ENCODE results near the gene ASB18.
A peak's percentile ranks its signal among the peaks of the same experiment; 100 is the strongest.

Gene ASB18

DNA sequence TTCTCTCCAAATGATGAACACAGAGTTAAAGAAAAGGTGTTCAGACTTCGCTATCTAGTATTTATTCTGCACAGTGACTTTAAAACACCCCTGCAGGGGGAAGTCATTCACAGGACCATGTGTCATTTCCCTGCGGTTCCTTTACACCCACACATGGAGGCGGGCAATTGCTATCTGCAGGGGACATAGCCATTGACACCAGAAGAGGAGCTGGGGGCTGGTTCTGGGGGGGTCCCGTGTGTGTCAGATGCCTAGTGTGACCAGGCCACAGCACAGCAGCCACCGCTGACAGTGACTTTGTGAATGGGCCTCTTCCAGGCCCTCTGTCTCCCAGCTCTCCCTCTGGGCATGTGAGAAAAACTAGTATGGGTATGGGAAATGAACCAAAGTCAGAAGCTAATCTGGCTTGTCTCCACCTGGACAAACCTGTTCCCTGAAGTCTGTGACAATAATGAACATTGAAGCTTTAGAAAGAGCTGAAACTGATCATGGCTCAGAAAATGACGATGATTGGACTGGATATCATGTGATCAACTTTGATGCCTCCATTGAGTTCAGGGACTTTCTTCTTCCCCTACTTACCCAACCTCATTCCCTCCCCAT, 88.6 kb downstream of the ASB18 start:
- DNase-seq = no peak

DNA sequence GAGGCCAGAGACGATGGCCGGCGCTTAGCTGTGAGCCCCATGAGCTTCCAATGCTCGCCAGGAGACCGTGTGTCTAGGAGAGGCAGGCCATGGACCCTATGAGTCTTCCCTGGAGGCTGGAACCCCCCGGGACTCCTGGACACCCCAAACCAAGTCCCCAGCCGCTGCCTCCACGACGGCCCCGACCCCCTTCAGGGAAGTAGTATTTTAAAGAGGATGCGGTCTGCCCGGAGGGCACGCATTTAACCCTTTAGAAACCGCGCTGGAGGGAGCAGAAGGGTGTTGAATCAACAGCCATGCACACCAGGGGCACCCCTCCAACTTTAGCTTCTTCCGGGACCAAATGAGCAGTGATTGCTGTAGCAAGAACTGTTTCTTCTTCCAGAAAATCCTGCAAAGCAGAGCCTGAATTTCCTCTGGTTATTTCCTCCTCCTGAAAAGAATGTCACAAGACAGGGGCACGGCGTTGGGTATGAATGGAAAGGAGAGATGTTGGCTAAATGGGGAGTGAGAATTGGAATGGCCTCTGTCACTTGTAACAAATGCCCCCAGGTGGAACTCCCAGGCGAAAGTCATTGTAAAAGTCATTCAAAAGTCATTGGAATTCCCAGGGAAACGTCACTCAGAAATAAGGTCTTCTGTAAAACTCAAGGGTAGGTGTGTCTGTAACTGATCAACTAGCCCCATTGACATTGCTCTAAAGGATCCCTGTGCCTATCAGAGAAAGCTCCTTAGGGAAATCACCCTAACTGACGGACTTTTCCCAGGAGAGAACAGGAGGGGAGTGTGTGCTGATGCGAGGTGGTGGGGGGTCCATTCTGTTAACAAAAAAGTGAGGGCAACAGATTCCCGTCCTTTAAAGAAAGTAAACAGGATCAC, 90.2 kb downstream of the ASB18 start:
- DNase-seq = no peak

DNA sequence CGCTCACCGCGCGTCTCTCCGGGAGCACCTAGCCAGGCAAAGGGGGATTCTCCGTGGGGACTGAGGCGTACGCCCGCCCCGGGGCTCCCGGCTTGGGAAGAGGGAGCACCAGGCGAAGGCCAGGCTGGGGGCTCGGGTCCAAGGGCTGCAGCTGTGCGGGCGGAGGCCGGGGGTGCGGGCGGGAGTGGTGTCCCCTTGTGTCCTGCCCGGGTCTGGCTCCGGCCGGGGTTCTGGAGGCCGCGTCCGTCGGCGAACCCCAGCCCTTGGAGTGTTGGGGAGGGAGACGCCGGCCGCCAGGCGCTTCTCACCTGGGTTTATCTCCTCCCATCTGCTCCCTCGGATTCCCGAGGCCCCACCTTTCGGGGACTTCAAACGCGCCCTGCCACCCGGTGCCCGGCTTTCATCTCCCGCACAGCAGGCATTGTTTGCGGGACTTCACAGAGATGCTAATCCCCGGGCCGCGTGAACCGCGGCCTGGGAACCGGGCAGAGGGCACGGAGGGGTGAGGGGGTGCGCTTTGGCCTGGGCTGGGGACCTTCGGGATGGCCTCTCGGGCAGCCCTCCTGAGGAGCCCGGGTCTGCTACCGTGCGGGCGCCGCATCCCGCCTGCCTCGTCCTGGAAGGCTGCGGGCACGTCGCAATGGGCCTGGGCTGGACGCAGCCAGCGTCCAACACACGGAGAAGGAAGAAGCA, 91.0 kb downstream of the ASB18 start:
- DNase-seq = no peak

DNA sequence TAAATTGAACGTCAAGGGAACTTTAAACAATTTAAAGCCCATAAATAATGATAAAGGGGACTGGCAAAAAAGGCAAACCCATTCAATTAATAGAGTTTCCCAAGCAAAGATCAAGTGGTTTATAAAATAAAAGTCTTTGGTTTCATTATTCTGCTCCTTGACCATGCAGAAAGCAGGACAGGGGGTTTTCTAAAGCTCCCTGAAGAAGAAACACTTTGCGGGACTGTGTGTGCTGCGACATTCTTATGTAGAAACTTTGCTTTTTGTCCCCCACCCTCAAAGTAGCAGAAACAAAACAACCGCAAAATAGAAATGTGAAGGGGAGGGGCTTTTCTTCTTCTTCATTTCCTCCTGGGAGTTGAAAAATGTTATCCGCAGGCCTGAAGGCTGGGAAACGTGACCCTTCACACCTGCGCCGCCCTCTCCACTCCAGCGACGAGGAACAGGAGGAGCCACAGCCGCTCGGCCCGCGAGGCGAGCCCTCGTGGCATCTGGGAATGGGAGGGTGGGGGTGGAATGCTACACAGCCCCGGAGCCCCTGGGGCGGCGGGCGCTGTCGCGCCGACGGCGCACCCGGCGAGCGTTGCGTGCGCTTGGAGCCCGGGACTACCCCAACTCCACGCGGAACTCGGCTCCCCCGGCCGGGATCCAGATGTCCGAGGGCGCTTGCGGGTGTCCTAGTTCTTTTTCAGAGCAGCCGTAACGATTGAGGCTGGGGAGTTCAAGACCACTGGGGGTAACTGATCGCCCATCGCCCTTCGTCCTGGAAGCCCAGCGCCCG, 91.8 kb downstream of the ASB18 start:
- DNase-seq = no peak

DNA sequence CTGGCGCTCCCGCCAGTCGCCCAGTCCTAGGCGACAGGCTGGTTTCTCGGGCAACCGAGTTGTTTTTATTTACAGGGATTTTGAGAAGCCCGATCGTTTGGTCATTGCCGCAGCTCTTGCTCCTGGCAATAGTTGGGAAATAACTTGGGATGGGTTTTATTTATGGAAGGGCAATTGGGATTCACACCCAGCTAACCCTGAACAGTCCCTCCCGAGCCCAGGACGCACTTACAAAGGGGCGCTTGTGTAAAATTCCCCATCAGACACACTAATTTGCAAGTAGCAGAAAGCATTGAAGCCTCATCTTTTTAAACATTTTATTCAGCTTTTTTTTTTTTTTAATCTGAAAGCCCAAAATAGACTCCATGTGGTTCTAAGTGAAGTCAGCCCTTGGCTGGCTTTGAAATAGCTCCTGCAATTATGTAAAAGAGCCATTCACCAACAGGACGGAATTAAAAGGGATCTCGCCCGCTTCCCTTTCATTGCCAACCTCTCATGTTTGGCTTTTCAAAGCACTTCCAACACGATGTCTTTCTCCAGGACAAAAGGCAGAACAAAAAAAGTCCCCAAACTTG, 92.4 kb downstream of the ASB18 start:
- peak in 2 of 51 donors; percentile 47 to 48 for DNase-seq

DNA sequence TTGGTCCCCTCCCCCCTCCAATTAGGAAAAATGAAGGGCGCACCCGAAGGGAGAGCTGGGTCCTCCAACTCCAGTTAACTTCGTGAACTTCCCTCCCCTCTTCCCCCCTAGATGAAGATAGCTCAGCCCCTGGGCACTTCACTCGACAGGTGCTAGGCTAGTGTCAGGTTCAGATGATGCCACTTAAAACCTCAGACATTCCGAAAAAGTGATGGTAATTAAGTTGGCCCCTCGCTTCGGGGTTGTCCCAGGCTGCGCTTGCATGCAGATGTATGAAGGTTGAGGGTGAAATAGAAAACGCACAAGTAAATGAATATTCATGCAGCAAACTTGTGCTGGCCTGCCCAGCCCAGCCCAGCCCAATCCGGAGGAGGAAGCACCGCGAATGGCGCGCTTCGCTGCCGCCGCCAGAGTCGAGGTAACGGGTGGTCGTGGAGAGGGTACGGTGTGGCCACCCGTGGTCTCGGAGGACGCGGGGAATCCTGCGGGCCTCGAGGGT, 93.0 kb downstream of the ASB18 start:
- no peak for DNase-seq

DNA sequence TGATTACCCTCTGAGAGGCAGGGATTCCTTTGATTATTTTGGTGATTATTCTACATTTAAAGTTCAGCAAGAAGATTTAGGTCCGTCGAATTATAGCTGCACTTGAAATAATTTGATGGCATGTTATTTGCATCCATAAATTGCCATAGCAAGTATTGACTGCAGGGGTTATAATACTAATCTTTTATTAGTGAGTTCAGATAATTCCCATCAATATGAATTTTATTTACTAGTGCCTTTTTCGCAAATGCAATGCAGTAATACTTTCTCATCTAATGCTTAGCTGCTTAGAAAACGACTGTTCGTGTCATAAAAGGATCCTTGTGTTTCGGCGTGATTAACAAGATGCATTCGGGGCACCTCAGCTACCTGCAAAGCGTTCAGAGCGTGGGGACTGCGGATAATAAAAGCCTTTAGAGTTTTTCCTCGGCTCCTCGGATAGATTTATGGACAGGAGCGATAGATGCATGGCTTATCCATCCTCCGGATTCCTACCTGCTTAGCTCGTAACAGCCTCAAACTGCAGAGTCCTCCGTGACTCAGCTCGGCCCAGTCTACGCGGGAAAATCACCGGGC, 93.5 kb downstream of the ASB18 start:
- DNase-seq = no peak

DNA sequence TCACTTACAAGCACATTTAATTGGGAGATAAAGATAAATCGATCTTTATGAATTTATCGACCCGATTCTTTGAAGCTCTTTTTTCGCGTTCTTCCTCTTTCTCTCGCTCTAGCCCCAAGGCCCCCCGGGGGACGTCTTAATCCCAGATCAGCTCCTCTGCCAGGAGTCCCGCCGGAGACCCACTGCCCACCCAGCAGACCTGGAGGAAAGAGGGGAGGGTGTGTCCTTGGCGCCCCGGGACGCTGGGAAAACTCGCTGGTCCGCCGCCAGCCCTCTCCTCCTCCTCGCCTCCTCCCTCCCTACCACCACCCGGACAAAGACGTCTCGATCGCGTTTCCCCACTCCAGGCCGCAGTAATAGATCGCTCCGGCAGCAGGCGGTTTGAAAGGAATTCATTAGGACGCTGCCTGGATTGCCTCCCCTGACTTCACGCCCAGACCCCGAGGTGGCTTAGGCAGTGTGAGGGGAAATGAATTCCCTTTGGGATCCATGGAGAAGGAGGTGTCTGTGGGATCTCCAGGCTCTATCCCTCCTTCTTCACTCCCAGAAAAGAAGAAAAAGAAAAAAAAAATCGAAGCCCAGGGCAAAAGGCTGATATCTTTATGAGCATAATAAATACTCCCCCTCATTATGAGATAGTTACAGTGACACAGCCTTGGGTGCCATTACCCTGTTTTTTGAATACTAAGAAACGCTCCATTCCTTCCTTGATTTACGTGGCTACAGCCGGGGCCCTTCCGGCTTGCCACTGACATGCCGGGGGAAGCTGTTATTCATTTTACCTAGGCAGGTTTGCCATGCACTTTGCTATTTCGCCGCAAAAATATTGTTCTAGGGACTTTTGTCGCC, 94.2 kb downstream of the ASB18 start:
- no peak for DNase-seq

DNA sequence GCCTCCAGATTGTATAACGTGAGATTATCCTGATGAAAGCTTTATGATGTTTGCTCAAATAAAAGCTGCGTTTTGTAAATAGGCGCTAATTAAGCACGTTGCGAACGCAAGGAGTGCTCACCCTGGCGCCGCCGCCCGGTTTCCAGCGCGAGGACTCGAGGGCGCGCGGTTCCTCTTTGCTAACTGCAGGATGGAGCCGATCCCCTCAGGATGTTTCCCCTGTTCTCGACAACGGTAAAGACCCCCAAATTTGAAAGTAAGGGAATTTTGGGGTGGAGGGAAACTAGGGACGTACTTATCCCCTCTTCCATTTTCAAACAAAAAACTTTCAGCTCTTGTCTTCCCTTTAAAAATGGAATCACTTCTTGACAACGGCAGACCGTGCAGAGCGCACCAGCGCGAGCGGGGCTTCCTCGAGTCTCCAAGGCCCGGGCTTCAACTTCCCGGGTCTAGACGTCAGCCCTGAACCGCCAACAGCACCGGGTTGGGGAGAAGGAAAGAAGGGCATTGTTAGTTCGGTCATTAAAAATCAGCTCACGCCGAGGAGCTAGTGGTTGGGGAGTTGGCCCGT, 95.0 kb downstream of the ASB18 start:
- peak in 2 of 51 donors; percentile 10 to 29 for DNase-seq

DNA sequence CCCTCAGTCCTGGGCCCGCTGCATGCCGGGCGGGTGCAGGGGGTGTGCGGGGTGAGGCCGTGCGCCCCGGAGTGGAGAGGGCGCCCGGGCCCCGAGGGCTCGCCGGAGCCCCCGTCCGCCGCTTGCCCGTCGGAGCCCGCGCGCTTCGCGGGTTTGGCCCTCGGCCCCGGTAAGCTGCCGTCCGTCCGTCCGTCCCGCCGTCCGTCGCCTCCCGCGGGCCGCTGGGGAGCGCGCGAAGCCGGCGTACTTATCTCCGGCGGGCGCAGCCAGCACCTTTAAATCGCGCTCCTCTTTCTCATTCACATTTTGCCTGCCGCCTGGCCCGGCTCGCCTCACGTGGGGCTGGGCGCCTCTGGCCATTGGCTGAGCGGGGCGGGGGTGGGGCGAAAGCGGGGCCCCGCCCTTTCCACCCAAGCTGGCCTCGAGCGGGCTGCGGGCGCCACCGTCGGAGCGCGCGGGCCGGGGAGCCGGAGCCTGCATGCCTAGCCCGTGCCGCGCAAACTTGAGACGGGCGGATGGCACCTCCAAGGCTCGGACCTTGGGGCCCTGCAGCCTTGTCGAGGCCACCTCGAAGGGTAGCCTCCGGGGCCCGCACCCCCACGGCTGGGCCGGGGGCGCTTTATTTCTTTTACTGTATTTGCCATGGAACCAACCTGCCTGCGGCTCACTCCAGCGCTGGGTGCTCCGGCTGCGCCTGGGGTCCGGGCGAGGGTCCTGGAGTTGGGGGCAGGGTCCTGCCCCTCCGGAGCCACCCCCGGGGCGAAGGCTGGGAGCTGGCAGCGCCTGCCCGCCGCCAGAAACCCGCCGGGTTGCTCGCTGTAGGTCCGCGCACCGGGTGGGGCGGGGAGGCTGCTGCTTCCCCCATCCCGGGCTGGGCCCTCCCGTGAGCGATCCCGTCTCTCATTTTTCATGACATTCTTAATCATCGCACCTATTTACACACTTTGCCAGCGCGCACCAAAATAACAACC, 95.8 kb downstream of the ASB18 start, which contains the start of gene GBX2:
Gene GBX2 (minus strand): TSS at position 277 of the 971 bp plus-strand sequence. CDS start 415 bp downstream, outside the sequence.
- DNase-seq = peak in 13 of 51 donors; percentile 13 to 58 (median 27)

DNA sequence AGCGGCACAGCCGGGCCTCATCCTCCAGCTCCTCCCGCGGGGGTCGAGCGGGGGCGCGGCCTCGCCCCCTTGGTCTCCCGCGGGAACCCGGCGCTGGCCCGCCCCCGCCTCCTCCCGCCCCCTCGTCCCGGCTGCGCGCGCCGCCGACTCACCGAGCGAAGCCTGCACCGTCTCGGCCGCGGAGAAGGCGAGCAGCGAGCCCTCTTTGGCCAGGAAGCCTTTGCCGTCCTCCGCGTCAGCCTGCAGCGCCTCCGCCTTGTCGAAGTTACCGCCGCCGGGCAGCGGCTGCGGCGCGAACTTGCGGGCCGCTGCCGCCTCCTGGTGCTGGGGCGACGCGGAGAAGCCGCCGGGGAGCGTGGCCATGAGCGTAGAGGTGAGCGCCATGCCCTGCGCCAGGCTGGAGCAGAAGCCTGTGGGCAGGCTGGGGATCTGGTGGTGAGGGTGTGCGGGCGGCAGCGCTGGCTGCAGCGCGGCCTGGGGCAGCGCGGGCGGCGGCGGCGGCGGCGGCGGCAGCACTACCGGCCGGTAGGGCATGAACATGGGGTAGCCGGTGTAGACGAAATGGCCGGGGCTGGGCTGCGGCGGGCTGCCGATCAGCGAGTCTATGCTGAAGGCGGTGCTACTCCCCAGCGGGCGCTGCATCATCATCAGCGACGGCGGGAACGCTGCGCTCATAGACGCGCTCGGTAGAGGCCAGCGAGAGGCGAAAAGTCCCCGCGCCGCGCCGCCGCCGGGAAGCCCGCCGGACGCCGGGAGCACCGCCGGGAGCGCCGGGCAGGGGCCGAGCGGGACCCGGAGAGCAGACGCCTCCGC, 96.7 kb downstream of the ASB18 start:
- DNase-seq = no peak

DNA sequence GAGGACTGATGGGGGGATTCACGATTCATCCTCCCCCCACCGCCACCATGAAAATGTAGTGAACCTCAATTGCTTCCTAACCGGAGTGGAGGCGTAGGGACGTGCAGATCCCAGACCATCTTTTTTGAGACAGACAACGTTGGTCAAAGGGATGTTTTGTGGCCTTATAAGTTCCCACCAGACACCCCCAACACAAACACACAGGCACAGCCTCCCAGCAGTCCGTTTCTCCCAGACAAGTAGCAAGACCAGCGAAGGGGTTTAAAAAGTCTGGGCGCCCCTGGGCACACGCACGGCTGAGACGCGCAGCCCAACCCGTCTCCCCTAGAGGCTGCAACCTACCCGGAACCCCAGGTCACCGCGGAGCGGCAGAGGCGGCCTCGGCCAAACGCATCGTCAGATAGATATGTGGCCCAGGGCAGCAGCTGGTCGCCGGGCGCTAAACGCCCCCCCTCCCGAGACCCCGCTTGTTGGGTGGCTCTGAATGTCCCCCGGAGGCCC, 97.4 kb downstream of the ASB18 start:
- DNase-seq = no peak

DNA sequence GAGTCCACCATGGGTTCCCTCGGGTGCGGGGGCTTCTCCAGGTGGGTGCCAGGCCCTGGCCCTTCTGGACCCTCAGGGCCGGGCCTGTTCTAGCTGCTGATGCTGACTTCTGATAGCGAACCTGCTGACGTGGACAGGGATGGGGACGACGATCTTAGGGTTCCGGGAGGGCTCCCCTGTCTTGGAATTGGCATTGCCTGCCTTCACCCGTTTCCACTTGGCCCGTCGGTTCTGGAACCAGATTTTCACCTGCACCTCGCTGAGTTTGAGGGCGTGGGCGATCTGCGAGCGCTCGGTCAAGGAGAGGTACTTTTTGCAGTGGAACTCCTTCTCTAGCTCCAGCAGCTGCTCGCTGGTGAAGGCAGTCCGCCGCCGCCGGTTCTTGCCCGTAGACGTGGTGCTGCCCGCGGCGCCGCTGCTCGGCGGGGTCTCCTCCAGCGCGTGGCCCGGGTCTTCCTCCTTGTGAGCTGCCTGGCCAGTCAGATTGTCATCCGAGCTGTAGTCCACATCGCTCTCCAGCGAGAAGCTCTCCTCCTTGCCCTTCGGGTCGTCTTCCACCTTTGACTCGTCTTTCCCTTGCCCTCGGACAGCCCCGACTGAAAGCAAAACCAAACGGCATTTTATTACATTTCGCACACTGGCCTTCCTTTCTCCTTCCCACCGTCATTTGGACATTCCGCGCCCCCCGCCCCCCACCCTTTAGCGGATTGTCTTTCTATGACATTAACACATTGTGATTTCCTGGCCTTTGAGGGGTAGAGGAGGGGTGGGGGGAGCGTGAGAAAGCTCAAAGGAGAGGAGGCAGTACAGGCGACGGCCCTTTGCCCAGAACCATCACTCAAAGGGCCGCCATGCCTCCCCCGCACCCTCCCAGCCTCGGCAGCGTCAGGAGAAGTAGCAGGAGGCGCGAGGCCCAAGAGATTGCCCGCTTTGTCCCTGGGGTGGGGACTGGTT, 98.1 kb downstream of the ASB18 start:
- DNase-seq = no peak

DNA sequence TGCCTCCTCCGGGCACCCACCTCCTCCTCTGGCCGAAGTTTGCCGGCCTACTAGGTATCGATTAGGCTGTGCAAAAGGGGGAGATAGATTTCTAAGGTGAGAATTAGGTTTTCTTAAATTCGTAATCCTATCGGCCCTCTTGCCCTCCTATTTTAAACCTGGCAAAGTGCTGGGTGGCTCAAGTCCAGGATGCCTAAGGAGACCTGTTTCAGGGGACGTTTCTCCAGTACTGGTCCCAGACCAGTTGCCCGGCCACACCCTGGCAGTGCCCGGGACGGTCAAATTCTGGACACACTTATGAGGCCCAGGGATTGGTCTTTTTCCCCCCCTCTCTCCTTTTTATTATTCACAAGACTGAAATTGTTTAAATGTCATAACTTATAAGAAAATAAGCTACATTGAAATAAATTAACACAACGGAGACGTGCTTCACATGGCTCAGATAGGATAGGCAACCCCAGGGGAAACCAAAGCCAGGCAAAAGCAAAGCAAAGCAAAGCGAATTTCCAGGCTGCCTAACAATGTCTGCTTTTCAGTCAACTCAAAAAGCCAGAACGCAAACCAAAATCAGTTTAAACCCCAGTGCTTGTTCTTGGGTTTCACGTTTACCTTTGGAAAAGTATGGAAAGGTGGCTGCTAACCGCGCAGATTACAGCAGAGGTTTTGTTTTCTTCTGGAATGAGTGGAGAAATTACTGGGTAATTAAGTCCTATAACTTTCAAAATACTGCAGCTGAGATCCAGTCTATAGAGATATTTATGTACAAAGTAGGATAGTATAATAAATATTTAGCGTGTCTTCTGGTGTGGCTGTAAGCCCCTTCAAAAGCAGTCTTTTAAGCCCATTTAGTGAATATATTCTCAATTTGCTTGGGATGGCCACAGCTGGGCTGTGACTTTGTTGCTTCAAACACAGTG, 99.0 kb downstream of the ASB18 start:
- DNase-seq = no peak
